LNCaP clone FGC (cell line): ENCODE data around the gene BIRC3.
A peak's percentile ranks its signal among the peaks of the same experiment; 100 is the strongest.

Source experiments
- DNase-seq: peaks from one replicate; pipeline ENCODE4 v3.0.0-alpha.2; 2011; ENCODE audit warnings: low read depth
- H3K4me3 ChIP-seq: 2 replicates; pipeline ENCODE4 v1.5.1; 2011; ENCODE audit warnings: mild to moderate bottlenecking, low read depth, low read length, control low read depth
- CTCF ChIP-seq: IDR thresholded peaks from 2 replicates; pipeline ENCODE4 v1.5.1; 2012; ENCODE audit warnings: mild to moderate bottlenecking; ENCODE audit not compliant: control insufficient read depth, insufficient read depth; ENCODE audit errors: extremely low read depth

BIRC3 gene

GRCh38 chr11:102357116-102357515, 39.8 kb downstream of the BIRC3 start:
- DNase-seq, result no peak
- no peak overlapping the region for H3K4me3 ChIP-seq
- no peak for TF ChIP-seq CTCF

- no peak for DNase-seq
- no peak for TF ChIP-seq CTCF
- H3K4me3 ChIP-seq, result no peak overlapping the region
Observed at GRCh38 chr11:102359372-102359771, 42.1 kb downstream of the BIRC3 start.

GRCh38 chr11:102360681-102361080, 43.4 kb downstream of the BIRC3 start:
- H3K4me3 ChIP-seq, result no peak overlapping the region
- no peak for DNase-seq
- no peak for TF ChIP-seq CTCF

GRCh38 chr11:102361086-102362031, 44.1 kb downstream of the BIRC3 start:
- DNase-seq, result no peak
- no peak overlapping the region for H3K4me3 ChIP-seq
- TF ChIP-seq CTCF, result no peak

- no peak overlapping the region for H3K4me3 ChIP-seq
- no peak for TF ChIP-seq CTCF
- DNase-seq, result peak; percentile 60
Observed at GRCh38 chr11:102364991-102365390, 47.7 kb downstream of the BIRC3 start.

- no peak overlapping the region for H3K4me3 ChIP-seq
- DNase-seq, result no peak
- no peak for TF ChIP-seq CTCF
Observed at GRCh38 chr11:102367364-102367763, 50.1 kb downstream of the BIRC3 start.
